Fibroblast of lung (primary cell): ENCODE results near the gene DVL1. TPM values are rescaled to one million over a fixed set of nuclear protein-coding genes. Genes with fewer than 3 reads are reported as not detected.

Source experiments
- DNase-seq, 2 donors: peaks; one replicate each; pipeline versions ENCODE4 v3.0.0 to v3.0.0-alpha.2; 2010; ENCODE audit warnings: low read depth in 2 of 2
- H2AFZ ChIP-seq: 2 replicates; pipeline ENCODE4 v1.5.1; 2012; ENCODE audit warnings: low read length, control low read depth, inconsistent platforms
- H3K27ac ChIP-seq: 2 replicates; pipeline ENCODE4 v1.5.1; 2011; ENCODE audit warnings: low read length, control low read depth; ENCODE audit not compliant: insufficient read depth
- H3K27me3 ChIP-seq: 2 replicates; pipeline ENCODE4 v1.5.1; 2011; ENCODE audit warnings: mild to moderate bottlenecking, low read length; ENCODE audit not compliant: control insufficient read depth, insufficient read depth
- H3K36me3 ChIP-seq: 2 replicates; pipeline ENCODE4 v1.5.1; 2011; ENCODE audit warnings: low read length; ENCODE audit not compliant: control insufficient read depth, insufficient read depth
- H3K4me1 ChIP-seq: 2 replicates; pipeline ENCODE4 v1.5.1; 2011; ENCODE audit warnings: low read length; ENCODE audit not compliant: control insufficient read depth, insufficient read depth; ENCODE audit errors: extremely low read depth
- H3K4me2 ChIP-seq: 2 replicates; pipeline ENCODE4 v1.5.1; 2011; ENCODE audit warnings: low read length, control low read depth; ENCODE audit not compliant: insufficient read depth; ENCODE audit errors: extremely low read depth
- H3K4me3 ChIP-seq, 4 experiments: fragments of 200-600 bp in 1 of 4; sonication (generic) in 1 of 4; replicated peaks in 1 of 4; 2 replicates each; pipeline ENCODE4 v1.5.1; 2011 to 2016; ENCODE audit warnings: low read length in 4 of 4, low read depth in 3 of 4, mild to moderate bottlenecking in 3 of 4, control low read depth in 2 of 4, inconsistent platforms in 1 of 4, mixed read lengths in 1 of 4; ENCODE audit not compliant: insufficient read depth in 1 of 4; ENCODE audit errors: control extremely low read depth in 1 of 4
- H3K79me2 ChIP-seq: 2 replicates; pipeline ENCODE4 v1.5.1; 2012; ENCODE audit warnings: mild to moderate bottlenecking, low read length, inconsistent platforms; ENCODE audit not compliant: control insufficient read depth, insufficient read depth
- H3K9ac ChIP-seq: 2 replicates; pipeline ENCODE4 v1.5.1; 2011; ENCODE audit warnings: mild to moderate bottlenecking, low read length, control low read depth; ENCODE audit not compliant: insufficient read depth
- H3K9me3 ChIP-seq: 2 replicates; pipeline ENCODE4 v1.5.1; 2012; ENCODE audit warnings: low read depth, low read length; ENCODE audit not compliant: control insufficient read depth, insufficient read depth
- H4K20me1 ChIP-seq: 2 replicates; pipeline ENCODE4 v1.5.1; 2011; ENCODE audit warnings: low read length; ENCODE audit not compliant: control insufficient read depth, insufficient read depth; ENCODE audit errors: extremely low read depth
- CTCF ChIP-seq, 2 donors: IDR thresholded peaks in 1 of 2; conservative IDR thresholded peaks in 1 of 2; 1 replicate in 1 of 2; 2 replicates in 1 of 2; pipeline ENCODE4 v1.5.1; 2011 to 2012; ENCODE audit warnings: low read length in 2 of 2, control low read depth in 1 of 2, inconsistent platforms in 1 of 2, low read depth in 1 of 2, mild to moderate bottlenecking in 1 of 2
- EZH2 ChIP-seq: IDR thresholded peaks from 2 replicates; pipeline ENCODE4 v1.5.1; 2012; ENCODE audit warnings: low read length, control low read depth, mild to moderate bottlenecking; ENCODE audit errors: missing control alignments
- polyA plus RNA-seq, 2 donors: library from polyadenylated mRNA; depleted of rRNA in 1 of 2; stranded (reverse) in 1 of 2; unstranded in 1 of 2; fragments of >200 nt; gene quantifications; 2 replicates each; pipeline ENCODE4 v1.2.1, GENCODE V29; 2011 to 2012; ENCODE audit warnings: missing spikeins in 1 of 2
- total RNA-seq: library from RNA; depleted of rRNA; stranded (reverse); fragments of >200 nt; gene quantifications from 2 replicates; pipeline ENCODE4 v1.2.1, GENCODE V29; 2014

DVL1 gene
- total and polyA plus RNA-seq, 2 donors (not counting 1 experiment from before 2014, with no cell fraction given) = 9.1 to 107 TPM

- no peak overlapping the region for H3K9ac ChIP-seq
- no peak overlapping the region for H3K4me2 ChIP-seq
- peaks cover 42% of the 10 kb centered on the region for H3K36me3 ChIP-seq
- no peak for TF ChIP-seq EZH2
- no peak for TF ChIP-seq CTCF (conservative IDR thresholded peaks at IDR 0.05 in 1 of 2, IDR thresholded peaks at IDR 0.05 in 1 of 2; ENCODE audit: low read depth in 1 of 2, low read length in 2 of 2)
- H2AFZ ChIP-seq = no peak overlapping the region
- H3K4me3 ChIP-seq = no peak overlapping the region
- H3K79me2 ChIP-seq = peaks cover 27% of the 10 kb centered on the region
- peaks cover 7% of the 10 kb centered on the region for H3K4me1 ChIP-seq
- no peak for DNase-seq
- no peak overlapping the region for H3K27ac ChIP-seq
- H4K20me1 ChIP-seq = no peaks in the 10 kb centered on the region
- H3K27me3 ChIP-seq = no peaks in the 10 kb centered on the region
- no peaks in the 10 kb centered on the region for H3K9me3 ChIP-seq
Measured at GRCh38 chr1:1393014-1393413, 43.8 kb upstream of the DVL1 start.

DNA sequence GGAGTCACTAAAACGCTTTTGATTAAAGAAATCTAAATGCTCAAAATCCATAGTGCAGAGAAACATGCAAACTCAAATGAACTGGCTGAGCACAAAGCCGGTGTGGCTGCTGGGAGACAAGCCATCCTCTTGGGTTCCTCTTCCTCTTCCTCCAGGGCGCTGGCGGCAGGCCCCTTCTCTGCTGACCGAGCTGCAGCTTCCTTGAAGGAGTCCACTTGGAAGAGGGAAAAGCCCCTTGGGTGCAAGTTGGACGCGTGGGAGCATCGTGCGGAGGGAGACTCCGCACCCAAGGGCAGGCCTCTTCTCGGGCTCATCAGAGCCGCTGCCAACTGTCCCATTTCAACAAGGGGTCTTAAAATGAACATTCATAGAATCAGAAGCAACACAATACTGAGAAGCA lies 42.0 kb upstream of the DVL1 start:
- H3K4me1 ChIP-seq = no peaks in the 10 kb centered on the region
- H3K79me2 ChIP-seq = peaks cover 15% of the 10 kb centered on the region
- H3K27me3 ChIP-seq = no peaks in the 10 kb centered on the region
- H4K20me1 ChIP-seq = no peaks in the 10 kb centered on the region
- H2AFZ ChIP-seq = no peak overlapping the region
- H3K4me3 ChIP-seq = no peak overlapping the region
- H3K4me2 ChIP-seq = no peak overlapping the region
- no peak overlapping the region for H3K27ac ChIP-seq
- no peak for TF ChIP-seq EZH2
- no peak for TF ChIP-seq CTCF (conservative IDR thresholded peaks at IDR 0.05 in 1 of 2, IDR thresholded peaks at IDR 0.05 in 1 of 2; ENCODE audit: low read depth in 1 of 2, low read length in 2 of 2)
- H3K9ac ChIP-seq = no peak overlapping the region
- DNase-seq = no peak
- H3K9me3 ChIP-seq = no peaks in the 10 kb centered on the region
- peaks cover 41% of the 10 kb centered on the region for H3K36me3 ChIP-seq

GRCh38 chr1:1390675-1391074 lies 41.5 kb upstream of the DVL1 start:
- no peak for DNase-seq
- no peak overlapping the region for H2AFZ ChIP-seq
- no peak overlapping the region for H3K4me3 ChIP-seq
- H3K9me3 ChIP-seq = no peaks in the 10 kb centered on the region
- no peaks in the 10 kb centered on the region for H3K4me1 ChIP-seq
- peaks cover 44% of the 10 kb centered on the region for H3K36me3 ChIP-seq
- H3K9ac ChIP-seq = no peak overlapping the region
- no peak for TF ChIP-seq CTCF (conservative IDR thresholded peaks at IDR 0.05 in 1 of 2, IDR thresholded peaks at IDR 0.05 in 1 of 2; ENCODE audit: low read depth in 1 of 2, low read length in 2 of 2)
- no peak for TF ChIP-seq EZH2
- no peaks in the 10 kb centered on the region for H3K27me3 ChIP-seq
- H4K20me1 ChIP-seq = no peaks in the 10 kb centered on the region
- H3K79me2 ChIP-seq = peaks cover 14% of the 10 kb centered on the region
- H3K4me2 ChIP-seq = no peak overlapping the region
- H3K27ac ChIP-seq = no peak overlapping the region
